Measurements from ENCODE around the gene OR1K1. TPM values are rescaled to one million over a fixed set of nuclear protein-coding genes. Genes with fewer than 3 reads are reported as not detected.

The OR1K1 gene
- total RNA-seq, 1 experiment from 2014 or later: not detected

GRCh38 chr9:122841501-122841900 is 41.6 kb downstream of the OR1K1 start (continued):
- TF ChIP-seq YY1 (IDR thresholded peaks at IDR 0.05; ENCODE audit: extremely low read depth, insufficient replicate concordance, low read depth, low read length): no peak
- TF ChIP-seq MAX (IDR thresholded peaks at IDR 0.05): no peak
- no peak for TF ChIP-seq EGR1 (IDR thresholded peaks at IDR 0.05; ENCODE audit: low read depth)
- no peak for TF ChIP-seq CBX3 (IDR thresholded peaks at IDR 0.05; ENCODE audit: low read depth)
- TF ChIP-seq CTCF (IDR thresholded peaks at IDR 0.05 in 2 of 3, conservative IDR thresholded peaks at IDR 0.05 in 1 of 3; ENCODE audit: borderline replicate concordance in 1 of 3, insufficient read depth in 1 of 3, low read depth in 2 of 3, low read length in 2 of 3): no peak
- no peak for TF ChIP-seq FOSL1 (IDR thresholded peaks at IDR 0.05; ENCODE audit: low read depth)
- no peak for TF ChIP-seq ATF3 (IDR thresholded peaks at IDR 0.05)

GRCh38 chr9:122844137-122844536 is 44.2 kb downstream of the OR1K1 start:
- 0 out of 2 replicates have a peak, but pooled peaks cover 4% of the 10 kb centered on the region for H4K20me1 ChIP-seq (ENCODE audit: insufficient read depth)
- ATAC-seq: no peak
- no peaks in the 10 kb centered on the region for H3K9me2 ChIP-seq (ENCODE audit: insufficient read depth)
- intact Hi-C loops (cut with micrococcal nuclease): no loop called here
- H3K4me3 ChIP-seq (replicated peaks in 1 of 2; ENCODE audit: low read depth in 1 of 2, low read length in 2 of 2): no peak overlapping the region
- H2AFZ ChIP-seq (ENCODE audit: low read depth, low read length, poor library complexity, severe bottlenecking): no peak overlapping the region
- no TSS peak for BruUV-seq (replicated peaks)
- ChIA-PET POLR2A (no interaction called here), CTCF (no interaction called here), RAD21 (ENCODE audit: low non-redundant PET in 1 of 2, low total read pairs in 2 of 2, uncharacterized antibody in 2 of 2, unreplicated experiment in 2 of 2) (no interaction called here)
- no peaks in the 10 kb centered on the region for H3K4me1 ChIP-seq (ENCODE audit: control insufficient read depth in 1 of 2, insufficient read depth in 2 of 2, low read length in 2 of 2)
- no peaks in the 10 kb centered on the region for H3K27me3 ChIP-seq (ENCODE audit: insufficient read depth, low read length)
- DNase-seq (ENCODE audit: low read depth, low spot score): no peak
- no peak overlapping the region for H3K9ac ChIP-seq (ENCODE audit: low read length)
- H3K36me3 ChIP-seq (ENCODE audit: control insufficient read depth in 1 of 2, insufficient read depth in 2 of 2, low read length in 2 of 2): peaks cover 5 to 12% of the 10 kb centered on the region in 2 experiments; a peak in 1 of 4 replicates
- H3K27ac ChIP-seq (ENCODE audit: low read depth, low read length): no peak overlapping the region
- no peaks in the 10 kb centered on the region for H3K79me2 ChIP-seq (ENCODE audit: insufficient read depth, low read length)
- H3K4me2 ChIP-seq (ENCODE audit: low read length): no peak overlapping the region
- H3K9me3 ChIP-seq (ENCODE audit: control insufficient read depth in 1 of 2, insufficient read depth in 1 of 2, low read depth in 1 of 2, low read length in 2 of 2): no peaks in the 10 kb centered on the region
- TF ChIP-seq CBX3 (IDR thresholded peaks at IDR 0.05; ENCODE audit: low read depth): no peak
- TF ChIP-seq MAX (IDR thresholded peaks at IDR 0.05): no peak
- TF ChIP-seq ZBTB33 (IDR thresholded peaks at IDR 0.05; ENCODE audit: extremely low read depth, insufficient replicate concordance, low read length): no peak
- no peak for TF ChIP-seq JUND (IDR thresholded peaks at IDR 0.05)
- TF ChIP-seq EGR1 (IDR thresholded peaks at IDR 0.05; ENCODE audit: low read depth): no peak
- no peak for TF ChIP-seq ATF3 (IDR thresholded peaks at IDR 0.05)
- TF ChIP-seq CEBPB (IDR thresholded peaks at IDR 0.05; ENCODE audit: low read depth): no peak
- TF ChIP-seq EZH2 (IDR thresholded peaks at IDR 0.05): no peak
- TF ChIP-seq SRF (IDR thresholded peaks at IDR 0.05; ENCODE audit: low read depth): no peak
- TF ChIP-seq ZFX (IDR thresholded peaks at IDR 0.05): no peak
- no peak for TF ChIP-seq ZNF274 (IDR thresholded peaks at IDR 0.05; ENCODE audit: low read depth, low read length)
- no peak for TF ChIP-seq POLR2A (IDR thresholded peaks at IDR 0.05; ENCODE audit: borderline replicate concordance, extremely low read depth, insufficient read depth, insufficient read length)
- no peak for TF ChIP-seq TCF7L2 (IDR thresholded peaks at IDR 0.05; ENCODE audit: borderline replicate concordance, extremely low read depth, insufficient read depth, insufficient read length)
- no peak for TF ChIP-seq ELF1 (IDR thresholded peaks at IDR 0.05; ENCODE audit: borderline replicate concordance, low read depth)
- TF ChIP-seq RAD21 (IDR thresholded peaks at IDR 0.05; ENCODE audit: low read depth): no peak
- no peak for TF ChIP-seq YY1 (IDR thresholded peaks at IDR 0.05; ENCODE audit: extremely low read depth, insufficient replicate concordance, low read depth, low read length)
- TF ChIP-seq FOSL1 (IDR thresholded peaks at IDR 0.05; ENCODE audit: low read depth): no peak
- TF ChIP-seq SP1 (IDR thresholded peaks at IDR 0.05; ENCODE audit: low read depth): no peak
- TF ChIP-seq SIN3A (IDR thresholded peaks at IDR 0.05; ENCODE audit: low read depth): no peak

Data from HCT116 (cell line).